Muscle layer of colon (tissue), 2 donors: Measurements from ENCODE around the gene RIN3.

Experiments
- H3K27ac ChIP-seq: one replicate; pipeline ENCODE4 v1.7.0; 2013; ENCODE audit warnings: low read depth, mild to moderate bottlenecking, low read length, moderate library complexity
- H3K27me3 ChIP-seq, 2 donors: one replicate each; pipeline ENCODE4 v1.7.0; 2013; ENCODE audit warnings: low read length in 2 of 2, mild to moderate bottlenecking in 2 of 2; ENCODE audit not compliant: insufficient read depth in 2 of 2, control insufficient read depth in 1 of 2
- H3K36me3 ChIP-seq: one replicate; pipeline ENCODE4 v1.7.0; 2013; ENCODE audit warnings: mild to moderate bottlenecking, low read length; ENCODE audit not compliant: insufficient read depth
- H3K4me1 ChIP-seq: one replicate; pipeline ENCODE4 v1.7.0; 2013; ENCODE audit warnings: mild to moderate bottlenecking, low read length; ENCODE audit not compliant: insufficient read depth
- H3K4me3 ChIP-seq, 2 donors: one replicate each; pipeline ENCODE4 v1.7.0; 2013; ENCODE audit warnings: low read length in 2 of 2, low read depth in 1 of 2, mild to moderate bottlenecking in 1 of 2, moderate library complexity in 1 of 2
- H3K9ac ChIP-seq: one replicate; pipeline ENCODE4 v1.7.0; 2013; ENCODE audit warnings: low read length
- H3K9me3 ChIP-seq: one replicate; pipeline ENCODE4 v1.7.0; 2013; ENCODE audit warnings: mild to moderate bottlenecking, low read length
- donor health status: abdominal sarcoma.
- donor health status: Adenocarcinoma of cecum.

The RIN3 gene

DNA sequence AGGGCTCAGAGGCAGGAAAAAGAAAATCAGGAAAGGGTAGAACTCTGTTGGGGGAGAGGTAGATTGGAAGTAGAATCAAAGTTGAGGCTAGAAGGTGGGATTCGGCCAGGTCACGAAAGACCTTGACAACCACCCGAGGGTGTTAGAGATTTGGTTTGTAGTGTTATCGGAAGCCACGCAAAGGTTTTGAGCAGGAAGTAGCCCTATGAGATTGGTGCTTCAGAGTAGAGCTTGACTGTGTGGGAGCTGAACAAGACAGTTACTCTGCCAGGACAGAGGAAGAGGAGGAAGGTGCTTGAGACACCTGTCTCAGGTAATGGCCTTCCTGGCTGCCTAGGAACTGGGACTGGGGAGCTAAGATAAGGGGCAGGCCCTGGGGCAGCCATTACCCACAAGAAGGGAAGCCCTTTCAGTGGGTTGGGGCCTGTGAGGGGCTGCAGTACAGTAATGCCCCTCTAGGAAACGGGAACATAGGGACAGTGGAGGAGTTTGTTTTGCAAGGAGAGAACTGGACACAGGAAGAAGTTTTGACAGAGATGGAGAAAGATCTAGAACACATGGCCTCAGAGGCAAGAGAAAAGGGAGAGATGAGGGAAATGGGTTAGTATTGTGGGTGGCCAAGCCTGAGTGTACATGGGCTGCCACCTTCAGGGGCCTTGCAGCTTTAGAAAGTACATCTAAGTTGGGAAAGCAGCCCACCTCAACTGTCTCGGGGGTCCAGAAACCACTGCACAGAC lies 73.5 kb downstream of the RIN3 start:
- peaks cover 36% of the 10 kb centered on the region for H3K4me1 ChIP-seq
- H3K27ac ChIP-seq, result peak overlapping the region; percentile 57
- no peak overlapping the region for H3K4me3 ChIP-seq
- no peak overlapping the region for H3K9ac ChIP-seq
- H3K36me3 ChIP-seq, result no peaks in the 10 kb centered on the region
- H3K9me3 ChIP-seq, result no peaks in the 10 kb centered on the region
- no peaks in the 10 kb centered on the region for H3K27me3 ChIP-seq

DNA sequence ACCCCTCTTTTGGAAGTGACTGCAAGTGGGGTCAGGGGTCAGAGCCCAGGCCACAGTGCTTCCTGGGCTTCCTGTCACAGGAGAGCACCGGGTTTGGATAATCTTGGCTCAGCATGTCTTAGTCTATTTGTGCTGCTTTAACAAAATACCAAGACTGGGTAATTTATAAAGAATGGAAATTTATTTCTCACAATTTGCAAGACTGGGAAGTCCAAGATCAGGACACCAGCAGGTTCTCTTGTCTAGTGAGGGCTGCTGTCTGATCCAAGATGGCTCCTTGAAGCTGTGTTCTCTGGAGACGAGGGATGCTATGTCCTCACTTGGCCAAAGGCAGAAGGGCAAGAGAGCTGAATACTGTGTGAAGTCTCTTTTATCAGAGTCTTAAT lies 74.1 kb downstream of the RIN3 start:
- Histone ChIP-seq H3K27me3 (no peaks in the 10 kb centered on the region), H3K4me3 (no peak overlapping the region), H3K9me3 (no peaks in the 10 kb centered on the region), H3K27ac (peak overlapping the region; percentile 57), H3K9ac (no peak overlapping the region), H3K36me3 (no peaks in the 10 kb centered on the region), H3K4me1 (peaks cover 36% of the 10 kb centered on the region)

DNA sequence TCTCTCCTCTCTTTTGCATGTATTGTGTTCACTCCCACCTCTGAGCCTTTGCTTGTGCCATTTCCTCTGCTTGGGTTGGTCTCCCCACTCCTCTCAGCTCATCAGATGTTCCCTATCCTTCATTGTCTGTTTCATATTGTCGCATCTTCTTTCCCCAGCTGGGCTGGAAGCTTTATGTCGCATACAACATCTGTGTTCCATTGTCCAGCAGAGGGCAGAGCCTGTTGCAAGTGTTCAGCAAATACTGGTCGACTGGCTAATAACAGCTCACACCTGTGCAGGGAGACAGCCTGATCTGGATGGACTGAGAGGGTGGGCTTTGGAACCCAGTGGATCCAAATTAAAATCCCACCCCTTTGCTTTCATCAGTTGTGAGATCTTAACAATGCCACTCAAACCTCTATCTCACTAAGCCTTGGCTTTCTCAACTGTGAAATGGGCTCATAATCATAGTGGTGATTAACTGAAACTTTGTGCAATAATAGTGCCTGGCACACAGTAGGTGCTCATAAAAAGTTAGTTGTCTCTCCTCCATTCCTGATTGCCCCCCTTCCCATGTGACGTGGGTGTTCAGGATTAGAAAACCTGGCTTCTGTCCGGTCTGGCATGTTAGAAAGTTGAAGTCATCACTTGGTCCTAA lies 75.8 kb downstream of the RIN3 start:
- no peak overlapping the region for H3K9ac ChIP-seq
- H3K27me3 ChIP-seq, result no peaks in the 10 kb centered on the region
- H3K4me1 ChIP-seq, result peaks cover 36% of the 10 kb centered on the region
- H3K4me3 ChIP-seq, result no peak overlapping the region
- H3K36me3 ChIP-seq, result no peaks in the 10 kb centered on the region
- no peaks in the 10 kb centered on the region for H3K9me3 ChIP-seq
- peak overlapping the region; percentile 2 for H3K27ac ChIP-seq

DNA sequence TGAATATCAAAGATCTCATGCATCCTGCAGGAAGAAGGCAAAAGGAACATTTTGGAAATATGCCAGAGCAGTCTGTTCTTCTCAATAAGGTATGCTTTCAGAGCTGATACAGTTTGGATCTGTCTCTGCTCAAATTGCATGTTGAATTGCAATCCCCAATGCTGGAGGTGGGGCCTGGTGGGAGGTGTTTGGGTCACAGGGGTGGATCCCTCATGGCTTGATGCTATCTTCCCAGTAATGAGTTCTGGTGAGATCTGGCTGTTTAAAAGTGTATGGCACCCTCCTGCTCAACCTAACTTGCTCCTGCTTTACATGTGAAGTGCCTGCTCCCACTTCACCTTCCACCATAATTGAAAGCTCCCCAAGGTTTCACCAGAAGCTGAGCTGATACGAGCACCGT lies 76.6 kb downstream of the RIN3 start:
- Histone ChIP-seq H3K9me3 (no peaks in the 10 kb centered on the region), H3K36me3 (no peaks in the 10 kb centered on the region), H3K9ac (no peak overlapping the region), H3K27ac (no peak overlapping the region), H3K4me1 (peaks cover 36% of the 10 kb centered on the region), H3K27me3 (no peaks in the 10 kb centered on the region), H3K4me3 (no peak overlapping the region)

DNA sequence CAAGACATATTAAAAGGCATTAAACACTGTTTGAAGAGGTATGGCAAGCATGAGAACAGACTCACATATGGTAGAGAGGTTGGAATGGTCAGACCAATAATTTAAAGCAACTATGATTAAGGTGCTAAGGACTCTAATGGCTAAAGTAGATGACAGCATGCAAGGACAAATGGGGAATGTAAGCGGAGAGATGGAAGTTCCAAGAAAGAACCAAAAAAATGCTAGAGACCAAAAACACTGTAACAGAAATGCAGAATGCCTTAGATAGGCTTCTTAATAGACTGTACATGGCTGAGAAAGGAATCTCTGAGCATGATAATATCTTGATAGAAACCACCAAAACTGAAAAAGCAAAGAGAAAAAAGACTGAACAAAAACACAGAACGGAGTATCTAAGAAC lies 77.4 kb downstream of the RIN3 start:
- H3K36me3 ChIP-seq, result peaks cover 7% of the 10 kb centered on the region
- H3K4me3 ChIP-seq, result no peak overlapping the region
- peaks cover 28% of the 10 kb centered on the region for H3K4me1 ChIP-seq
- no peak overlapping the region for H3K9ac ChIP-seq
- no peaks in the 10 kb centered on the region for H3K27me3 ChIP-seq
- H3K9me3 ChIP-seq, result no peaks in the 10 kb centered on the region
- no peak overlapping the region for H3K27ac ChIP-seq

DNA sequence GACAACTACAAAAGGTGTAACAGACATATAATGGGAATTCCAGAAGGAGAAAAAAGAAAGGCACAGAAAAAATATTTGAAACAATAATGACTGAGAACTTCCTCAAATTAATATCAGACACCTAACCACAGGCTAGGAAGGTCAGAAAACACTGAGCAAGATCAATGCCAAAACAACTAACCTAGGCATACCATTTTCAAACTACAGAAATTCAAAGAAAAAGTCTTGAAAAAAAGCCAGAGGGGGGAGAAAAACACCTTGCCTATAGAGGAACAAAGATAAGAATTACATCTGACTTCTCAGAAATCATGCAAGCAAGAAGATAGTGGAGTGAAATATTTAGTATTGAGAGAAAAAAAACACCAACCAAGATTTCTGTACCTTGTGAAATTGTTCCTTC lies 77.8 kb downstream of the RIN3 start:
- Histone ChIP-seq H3K4me1 (peaks cover 24% of the 10 kb centered on the region), H3K9me3 (no peaks in the 10 kb centered on the region), H3K27me3 (no peaks in the 10 kb centered on the region), H3K4me3 (no peak overlapping the region), H3K9ac (no peak overlapping the region), H3K27ac (no peak overlapping the region), H3K36me3 (peaks cover 8% of the 10 kb centered on the region)

DNA sequence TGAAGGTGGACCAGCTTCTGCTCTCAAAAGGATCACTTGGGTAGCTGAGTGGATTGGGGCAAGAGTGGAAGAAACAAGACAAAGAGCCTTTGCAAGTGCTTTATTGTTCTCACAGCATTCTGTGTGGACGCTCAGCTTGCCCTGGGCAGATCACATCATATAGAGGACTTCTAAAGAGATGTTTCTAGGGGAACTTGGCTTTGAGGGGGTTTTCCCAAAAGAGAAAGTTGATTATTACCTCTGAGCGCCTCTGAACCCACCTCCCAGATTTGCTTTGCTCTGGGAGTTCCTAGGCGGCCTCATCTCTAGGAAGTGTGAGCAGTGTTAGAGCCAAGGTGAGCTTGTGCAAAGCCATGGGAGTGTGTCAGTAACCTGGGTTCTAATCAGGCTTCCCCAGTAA lies 81.7 kb downstream of the RIN3 start:
- H3K4me3 ChIP-seq, result no peak overlapping the region
- peaks cover 4% of the 10 kb centered on the region for H3K9me3 ChIP-seq
- H3K9ac ChIP-seq, result no peak overlapping the region
- peaks cover 16% of the 10 kb centered on the region for H3K36me3 ChIP-seq
- no peaks in the 10 kb centered on the region for H3K27me3 ChIP-seq
- H3K27ac ChIP-seq, result no peak overlapping the region
- peaks cover 3% of the 10 kb centered on the region for H3K4me1 ChIP-seq

DNA sequence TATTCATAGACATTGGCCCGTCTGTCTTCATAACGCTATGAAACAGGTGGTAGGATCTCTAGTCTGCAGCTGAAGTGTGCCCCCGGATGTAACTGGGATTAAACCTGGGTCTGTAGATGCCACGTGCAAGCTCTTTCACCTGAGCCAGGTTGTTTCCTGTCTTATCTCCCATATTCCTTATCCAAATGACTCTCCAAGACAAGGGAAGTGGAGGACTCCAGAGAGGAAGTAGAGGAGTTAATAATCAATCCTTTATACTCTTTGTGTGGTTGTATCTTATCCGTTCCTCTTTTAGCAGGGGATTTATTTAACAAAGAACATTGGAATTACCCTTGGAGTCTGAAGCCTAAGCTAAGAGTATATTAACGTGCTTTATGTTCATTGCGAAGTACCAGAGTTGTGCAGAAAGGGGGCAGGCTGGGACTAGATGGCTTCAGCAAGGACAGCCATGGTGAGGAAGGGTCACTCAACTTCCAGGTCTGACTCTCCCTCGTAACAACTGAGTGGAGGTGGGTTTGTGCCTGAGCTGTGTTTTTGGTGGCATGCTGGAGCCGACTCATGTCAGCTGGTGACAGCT lies 82.8 kb downstream of the RIN3 start:
- Histone ChIP-seq H3K4me1 (peaks cover 12% of the 10 kb centered on the region), H3K27me3 (no peaks in the 10 kb centered on the region), H3K4me3 (no peak overlapping the region), H3K9me3 (peaks cover 4% of the 10 kb centered on the region), H3K9ac (no peak overlapping the region), H3K36me3 (peaks cover 16% of the 10 kb centered on the region), H3K27ac (no peak overlapping the region)

DNA sequence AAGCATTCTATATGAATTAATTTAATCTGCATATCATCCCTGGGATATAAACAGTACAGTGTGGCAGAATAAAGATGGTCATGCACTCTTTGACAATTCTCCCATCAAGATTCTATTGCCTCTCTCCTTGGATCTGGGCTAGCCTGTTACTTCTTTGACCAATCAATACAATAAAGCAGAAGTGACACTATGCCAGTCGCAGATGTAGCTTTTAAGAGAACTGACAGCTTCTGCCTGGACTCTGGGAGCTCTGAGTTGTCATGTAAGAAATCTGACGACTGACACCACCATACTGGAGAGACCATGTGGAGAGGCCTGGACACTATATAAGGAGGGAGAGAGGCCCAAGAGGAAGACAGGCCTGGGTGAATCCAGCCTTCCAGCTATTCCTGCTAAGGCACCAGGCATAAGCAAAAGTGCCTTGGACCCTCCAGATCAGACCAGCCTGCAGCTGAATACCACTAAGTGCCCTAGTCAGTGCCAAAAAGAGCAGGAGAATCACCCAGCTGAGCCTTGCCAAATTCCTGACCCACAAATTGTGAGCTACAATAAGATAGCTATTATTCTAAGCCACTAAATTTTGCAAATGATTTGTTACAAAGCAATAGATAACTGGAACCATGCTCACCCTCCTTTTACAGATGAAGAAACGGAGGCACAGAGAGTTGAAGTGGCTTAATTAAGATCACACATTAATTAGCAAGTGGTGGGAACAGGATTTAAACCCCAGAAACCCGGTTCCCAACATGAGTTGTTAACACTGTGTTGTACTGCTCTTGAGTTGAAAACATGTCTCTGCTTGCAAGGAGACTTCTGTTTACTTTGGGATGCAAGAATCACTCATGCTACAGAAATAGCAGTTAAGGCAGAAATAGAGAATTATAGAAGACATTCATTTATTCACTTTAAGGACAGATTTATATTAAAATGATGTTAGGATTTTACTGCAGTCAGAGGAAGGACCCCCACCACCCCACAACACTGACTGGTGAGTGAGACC lies 84.6 kb downstream of the RIN3 start:
- H3K27ac ChIP-seq, result no peak overlapping the region
- peaks cover 16% of the 10 kb centered on the region for H3K36me3 ChIP-seq
- peaks cover 30% of the 10 kb centered on the region for H3K4me1 ChIP-seq
- H3K9me3 ChIP-seq, result peaks cover 4% of the 10 kb centered on the region
- H3K9ac ChIP-seq, result no peak overlapping the region
- H3K4me3 ChIP-seq, result no peak overlapping the region
- no peaks in the 10 kb centered on the region for H3K27me3 ChIP-seq

DNA sequence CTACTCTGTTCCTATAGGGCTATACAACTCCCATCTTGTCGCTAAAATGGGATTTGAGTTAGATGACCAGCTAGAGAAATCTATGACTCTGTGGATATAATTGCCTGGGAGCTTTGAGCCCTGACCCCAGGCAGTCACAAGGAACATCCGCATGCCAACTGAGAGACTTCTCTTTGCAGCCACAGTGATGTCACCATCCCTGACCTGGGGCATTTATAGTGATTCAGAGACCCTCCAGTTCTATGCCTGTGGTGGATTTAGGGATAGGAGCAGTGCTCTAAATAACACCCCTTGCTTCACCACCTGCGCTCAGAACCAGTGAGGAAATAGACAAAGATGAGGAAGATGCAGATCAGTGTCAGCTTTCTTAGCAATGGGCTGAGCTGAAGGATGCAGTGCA lies 86.2 kb downstream of the RIN3 start:
- peaks cover 16% of the 10 kb centered on the region for H3K36me3 ChIP-seq
- no peaks in the 10 kb centered on the region for H3K27me3 ChIP-seq
- H3K4me3 ChIP-seq, result no peak overlapping the region
- peak overlapping the region; percentile 66 for H3K27ac ChIP-seq
- peaks cover 4% of the 10 kb centered on the region for H3K9me3 ChIP-seq
- H3K4me1 ChIP-seq, result peaks cover 45% of the 10 kb centered on the region
- H3K9ac ChIP-seq, result no peak overlapping the region
